IPS-20b (cell line): ENCODE results near the gene ZNRF1.
"Not testable (repeated sequence)": the region's sequence is repeated elsewhere in the genome, so short reads cannot be mapped to it uniquely, and the experiment has no call there.

Source experiments
- H3K27ac ChIP-seq: one replicate; pipeline ENCODE4 v1.5.1; 2013; ENCODE audit warnings: low read length
- H3K27me3 ChIP-seq: 2 replicates; pipeline ENCODE4 v1.6.1; 2013; ENCODE audit warnings: mild to moderate bottlenecking, low read length, inconsistent platforms; ENCODE audit not compliant: insufficient read depth
- H3K36me3 ChIP-seq: 2 replicates; pipeline ENCODE4 v1.6.1; 2013; ENCODE audit warnings: low read depth, mild to moderate bottlenecking, inconsistent platforms, low read length, moderate library complexity; ENCODE audit not compliant: insufficient read depth
- H3K4me1 ChIP-seq: 2 replicates; pipeline ENCODE4 v1.6.1; 2013; ENCODE audit warnings: mild to moderate bottlenecking, control low read depth, inconsistent platforms, low read length, moderate library complexity; ENCODE audit not compliant: insufficient read depth
- H3K4me3 ChIP-seq: 2 replicates; pipeline ENCODE4 v1.5.1; 2013; ENCODE audit warnings: mild to moderate bottlenecking, low read length, inconsistent platforms
- H3K9ac ChIP-seq: 2 replicates; pipeline ENCODE4 v1.6.1; 2013; ENCODE audit warnings: low read depth, mild to moderate bottlenecking, inconsistent platforms, low read length, moderate library complexity
- H3K9me3 ChIP-seq: 2 replicates; pipeline ENCODE4 v1.6.1; 2013; ENCODE audit warnings: mild to moderate bottlenecking, low read depth, low read length, inconsistent platforms; ENCODE audit not compliant: insufficient read depth

Gene ZNRF1

GRCh38 chr16:74987027-74987681 lies 11.7 kb upstream of the ZNRF1 start:
- no peaks in the 10 kb centered on the region for H3K27me3 ChIP-seq
- peaks cover 13% of the 10 kb centered on the region for H3K4me1 ChIP-seq
- H3K4me3 ChIP-seq = no peak overlapping the region
- H3K36me3 ChIP-seq = no peaks in the 10 kb centered on the region
- no peak overlapping the region for H3K27ac ChIP-seq
- H3K9ac ChIP-seq = no peak overlapping the region
- H3K9me3 ChIP-seq = no peaks in the 10 kb centered on the region

GRCh38 chr16:74989864-74990263 lies 9.0 kb upstream of the ZNRF1 start:
- H3K4me1 ChIP-seq = peaks cover 14% of the 10 kb centered on the region

GRCh38 chr16:74990832-74991231 lies 8.0 kb upstream of the ZNRF1 start:
- no peaks in the 10 kb centered on the region for H3K36me3 ChIP-seq
- H3K9ac ChIP-seq = no peak overlapping the region
- no peak overlapping the region for H3K4me3 ChIP-seq
- H3K9me3 ChIP-seq = no peaks in the 10 kb centered on the region
- peaks cover 14% of the 10 kb centered on the region for H3K4me1 ChIP-seq
- no peaks in the 10 kb centered on the region for H3K27me3 ChIP-seq
- no peak overlapping the region for H3K27ac ChIP-seq

More at GRCh38 chr16:74989864-74990263, 9.0 kb upstream of the ZNRF1 start:
- H3K36me3 ChIP-seq, H3K4me3 ChIP-seq, H3K9me3 ChIP-seq, H3K27me3 ChIP-seq, H3K27ac ChIP-seq, H3K9ac ChIP-seq: not testable (repeated sequence)

GRCh38 chr16:74991268-74991592 lies 7.6 kb upstream of the ZNRF1 start:
- Histone ChIP-seq H3K4me3 (peak overlapping the region; percentile 21; the same call in 1 of the 2 replicates), H3K27ac (no peak overlapping the region), H3K36me3 (no peaks in the 10 kb centered on the region)

GRCh38 chr16:74991593-74992403 lies 7.0 kb upstream of the ZNRF1 start:
- Histone ChIP-seq H3K4me1 (peaks cover 14% of the 10 kb centered on the region), H3K9ac (peak overlapping the region; percentile 37; the same call in 1 of the 2 replicates), H3K36me3 (no peaks in the 10 kb centered on the region), H3K27ac (no peak overlapping the region), H3K9me3 (no peaks in the 10 kb centered on the region), H3K4me3 (peak overlapping the region; percentile 21; the same call in 1 of the 2 replicates), H3K27me3 (no peaks in the 10 kb centered on the region)

More at GRCh38 chr16:74991268-74991592, 7.6 kb upstream of the ZNRF1 start:
- Histone ChIP-seq H3K9me3 (no peaks in the 10 kb centered on the region), H3K27me3 (no peaks in the 10 kb centered on the region), H3K4me1 (peaks cover 14% of the 10 kb centered on the region), H3K9ac (peak overlapping the region; percentile 37; the same call in 1 of the 2 replicates)

- H3K27ac ChIP-seq = no peak overlapping the region
- no peak overlapping the region for H3K9ac ChIP-seq
- peaks cover 21% of the 10 kb centered on the region for H3K4me1 ChIP-seq
- peaks cover 12% of the 10 kb centered on the region for H3K27me3 ChIP-seq
- H3K9me3 ChIP-seq = no peaks in the 10 kb centered on the region
- no peaks in the 10 kb centered on the region for H3K36me3 ChIP-seq
- H3K4me3 ChIP-seq = no peak overlapping the region
Measured at GRCh38 chr16:74995986-74996385, 2.8 kb upstream of the ZNRF1 start.

- no peak overlapping the region for H3K9ac ChIP-seq
- H3K4me3 ChIP-seq = no peak overlapping the region
- H3K27ac ChIP-seq = no peak overlapping the region
- H3K4me1 ChIP-seq = peaks cover 14% of the 10 kb centered on the region; the same call in 1 of the 2 replicates
- H3K36me3 ChIP-seq = no peaks in the 10 kb centered on the region
- no peaks in the 10 kb centered on the region for H3K9me3 ChIP-seq
- H3K27me3 ChIP-seq = peaks cover 12% of the 10 kb centered on the region
Measured at GRCh38 chr16:74997042-74997491, 1.8 kb upstream of the ZNRF1 start.

- H3K9me3 ChIP-seq = no peaks in the 10 kb centered on the region
Measured at GRCh38 chr16:74999219-74999608, 390 bp downstream of the ZNRF1 start.

GRCh38 chr16:74999609-75000480 lies 1.0 kb downstream of the ZNRF1 start:
- H3K27me3 ChIP-seq = peaks cover 12% of the 10 kb centered on the region
- peak overlapping the region; percentile 67; the same call in 1 of the 2 replicates for H3K9ac ChIP-seq
- H3K4me1 ChIP-seq = peaks cover 12% of the 10 kb centered on the region; the same call in 1 of the 2 replicates
- H3K4me3 ChIP-seq = peak overlapping the region; percentile 92
- no peak overlapping the region for H3K27ac ChIP-seq
- H3K36me3 ChIP-seq = peaks cover 13% of the 10 kb centered on the region; the same call in 1 of the 2 replicates
- H3K9me3 ChIP-seq = no peaks in the 10 kb centered on the region

More at GRCh38 chr16:74999219-74999608, 390 bp downstream of the ZNRF1 start:
- peaks cover 12% of the 10 kb centered on the region; the same call in 1 of the 2 replicates for H3K4me1 ChIP-seq
- H3K36me3 ChIP-seq = peaks cover 11% of the 10 kb centered on the region; the same call in 1 of the 2 replicates
- H3K4me3 ChIP-seq = peak overlapping the region; percentile 92
- H3K27ac ChIP-seq = no peak overlapping the region
- H3K27me3 ChIP-seq = peaks cover 12% of the 10 kb centered on the region
- H3K9ac ChIP-seq = peak overlapping the region; percentile 67; the same call in 1 of the 2 replicates

GRCh38 chr16:75000481-75001081 lies 1.8 kb downstream of the ZNRF1 start:
- peak overlapping the region; percentile 67; the same call in 1 of the 2 replicates for H3K9ac ChIP-seq
- peaks cover 13% of the 10 kb centered on the region; the same call in 1 of the 2 replicates for H3K36me3 ChIP-seq
- peaks cover 12% of the 10 kb centered on the region; the same call in 1 of the 2 replicates for H3K4me1 ChIP-seq
- H3K27ac ChIP-seq = no peak overlapping the region
- no peaks in the 10 kb centered on the region for H3K9me3 ChIP-seq
- peak overlapping the region; percentile 92 for H3K4me3 ChIP-seq
- H3K27me3 ChIP-seq = peaks cover 12% of the 10 kb centered on the region

GRCh38 chr16:75002474-75002873 lies 3.6 kb downstream of the ZNRF1 start:
- peaks cover 12% of the 10 kb centered on the region for H3K27me3 ChIP-seq
- H3K4me1 ChIP-seq = peaks cover 12% of the 10 kb centered on the region; the same call in 1 of the 2 replicates
- H3K9me3 ChIP-seq = no peaks in the 10 kb centered on the region
- H3K9ac ChIP-seq = no peak overlapping the region
- peaks cover 13% of the 10 kb centered on the region; the same call in 1 of the 2 replicates for H3K36me3 ChIP-seq
- H3K4me3 ChIP-seq = no peak overlapping the region
- no peak overlapping the region for H3K27ac ChIP-seq
